ENCODE results near the gene SLC16A7. TPM values are rescaled to one million over a fixed set of nuclear protein-coding genes. Genes with fewer than 3 reads are reported as not detected.

Gene SLC16A7
- total and polyA plus RNA-seq, 2 of the 8 experiments (the other 6 are each of a cell fraction or from before 2014, with no cell fraction given), result 0.74 to 4.3 TPM

- no peak for DNase-seq (ENCODE audit: low read depth in 1 of 2, low spot score in 2 of 2)
- CTCF ChIA-PET (ENCODE audit: partially characterized antibody), result interaction anchor here (1.7 kb wide), 1 partner anchor 377 kb away, joined by 3 read pairs; no protein-coding TSS in a partner anchor
Measured at GRCh38 chr12:59803735-59804134, 207.9 kb downstream of the SLC16A7 start.

More at GRCh38 chr12:59803735-59804134, 207.9 kb downstream of the SLC16A7 start:
- Histone ChIP-seq H3K79me1 (ENCODE audit: low read depth, low read length) (no peaks in the 10 kb centered on the region), H3K56ac (replicated peaks; ENCODE audit: insufficient read length, low read depth, low read length) (no peak overlapping the region), H2BK120ac (replicated peaks; ENCODE audit: low read depth, low read length) (no peak overlapping the region), H3K9ac (replicated peaks in 1 of 4; ENCODE audit: extremely low read depth in 1 of 4, low read depth in 3 of 4, low read length in 3 of 4) (no peak overlapping the region), H4K20me1 (replicated peaks in 1 of 2; ENCODE audit: control insufficient read depth in 1 of 2, insufficient read depth in 2 of 2, low read length in 2 of 2) (no peaks in the 10 kb centered on the region), H2BK5ac (ENCODE audit: low read depth, low read length) (no peak overlapping the region), H2AK5ac (ENCODE audit: low read depth, low read length) (no peak overlapping the region), H2BK15ac (ENCODE audit: low read length) (no peak overlapping the region), H3K23ac (ENCODE audit: insufficient read length) (no peak overlapping the region), H3K4me3 (ENCODE audit: extremely low read depth in 1 of 4, insufficient read depth in 2 of 4, low read depth in 3 of 4, low read length in 4 of 4) (no peak overlapping the region), H3K36me3 (ENCODE audit: control insufficient read depth in 2 of 4, insufficient read depth in 4 of 4, low read length in 3 of 4) (no peaks in the 10 kb centered on the region), H2AFZ (ENCODE audit: low read length) (peak overlapping the region; percentile 50; the same call in 1 of the 2 replicates), H3K4ac (replicated peaks; ENCODE audit: insufficient read length, low read depth, low read length) (no peak overlapping the region), H3K9me3 (ENCODE audit: insufficient read depth in 2 of 2, low read depth in 1 of 2, low read length in 1 of 2) (no peaks in the 10 kb centered on the region), H3K23me2 (ENCODE audit: low read depth, low read length) (no peaks in the 10 kb centered on the region), H3K4me2 (ENCODE audit: insufficient read depth in 1 of 2, low read depth in 2 of 2, low read length in 2 of 2) (no peak overlapping the region), H4K8ac (ENCODE audit: extremely low read depth, insufficient read depth, low read length) (no peak overlapping the region), H3K27me3 (replicated peaks in 1 of 4; ENCODE audit: control insufficient read depth in 3 of 4, extremely low read depth in 1 of 4, insufficient read depth in 3 of 4, low read length in 3 of 4) (no peaks in the 10 kb centered on the region), H2BK20ac (ENCODE audit: low read length) (no peak overlapping the region), H3K4me1 (replicated peaks in 1 of 4; ENCODE audit: control insufficient read depth in 3 of 4, insufficient read depth in 4 of 4, low read length in 3 of 4) (no peaks in the 10 kb centered on the region), H3K27ac (ENCODE audit: low read depth, low read length) (no peak overlapping the region), H3K18ac (ENCODE audit: extremely low read depth, low read length) (no peak overlapping the region), H3K79me2 (ENCODE audit: control insufficient read depth in 1 of 2, insufficient read depth in 2 of 2, low read length in 2 of 2) (no peaks in the 10 kb centered on the region), H3K14ac (ENCODE audit: insufficient read length) (no peak overlapping the region), H2BK12ac (ENCODE audit: low read depth, low read length) (no peak overlapping the region), H4K91ac (replicated peaks; ENCODE audit: insufficient read length, low read length) (no peak overlapping the region), H4K5ac (ENCODE audit: insufficient read length, low read depth, low read length) (no peak overlapping the region)
- POLR2A ChIA-PET (ENCODE audit: partially characterized antibody), result no interaction called here
- 69% methylated on average over 1 of the region's 1 CpG; no CpG with 5 or more reads in 1 of the 2 experiments for WGBS, 2 experiments (ENCODE audit: extremely low coverage in 1 of 2, insufficient coverage in 1 of 2, insufficient read length in 1 of 2, insufficient replicate concordance in 2 of 2, low coverage in 1 of 2, low lambda C conversion rate in 2 of 2, missing lambda C conversion rate in 1 of 2)
- TF ChIP-seq E2F6 (IDR thresholded peaks at IDR 0.05) (no peak), TAF1 (IDR thresholded peaks at IDR 0.05; ENCODE audit: low read depth, low read length) (no peak), MAX (IDR thresholded peaks at IDR 0.05) (no peak), EP300 (IDR thresholded peaks at IDR 0.05; ENCODE audit: borderline replicate concordance in 1 of 2, low read depth in 2 of 2, low read length in 2 of 2) (no peak), SP1 (IDR thresholded peaks at IDR 0.05; ENCODE audit: low read depth, low read length) (no peak), SAP30 (IDR thresholded peaks at IDR 0.05; ENCODE audit: insufficient read depth, insufficient replicate concordance, low read length) (no peak), FOSL1 (IDR thresholded peaks at IDR 0.05; ENCODE audit: insufficient read depth, low read depth, low read length) (no peak), KDM5A (IDR thresholded peaks at IDR 0.05; ENCODE audit: low read length) (no peak), BCL11A (IDR thresholded peaks at IDR 0.05; ENCODE audit: low read depth in 2 of 2, low read length in 2 of 2) (no peak)
- FAIRE-seq, result no peak

Data from H1 (cell line).